NOMO-1 (cell line): ENCODE results near the gene MARK2.

Experiments used
- DNase-seq, 2 experiments: peaks; one replicate each; lab custom pipeline; 2025; ENCODE audit not compliant: unreplicated experiment in 2 of 2; lab: John Stamatoyannopoulos, UW

Gene MARK2

DNA sequence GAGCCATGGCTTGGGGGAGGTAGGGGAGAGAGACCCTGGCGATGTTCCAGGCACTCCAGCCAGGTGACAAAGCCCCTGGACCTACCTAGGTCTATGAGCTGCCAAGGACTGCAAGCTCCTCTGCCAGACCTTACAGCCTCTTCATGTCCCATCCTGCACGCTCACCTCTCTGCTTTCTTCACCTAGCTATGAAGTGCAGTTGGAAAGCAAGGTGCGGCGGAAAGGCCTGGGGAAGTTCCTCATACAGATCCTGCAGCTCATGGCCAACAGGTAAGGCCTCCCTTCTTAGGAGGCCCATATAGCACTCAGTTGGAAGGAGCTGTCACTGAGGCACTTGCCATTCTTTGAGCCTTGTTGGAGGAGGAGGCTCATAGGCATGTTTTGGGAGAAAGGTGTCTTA lies 113.7 kb downstream of the MARK2 start:
- DNase-seq, result no peak

DNA sequence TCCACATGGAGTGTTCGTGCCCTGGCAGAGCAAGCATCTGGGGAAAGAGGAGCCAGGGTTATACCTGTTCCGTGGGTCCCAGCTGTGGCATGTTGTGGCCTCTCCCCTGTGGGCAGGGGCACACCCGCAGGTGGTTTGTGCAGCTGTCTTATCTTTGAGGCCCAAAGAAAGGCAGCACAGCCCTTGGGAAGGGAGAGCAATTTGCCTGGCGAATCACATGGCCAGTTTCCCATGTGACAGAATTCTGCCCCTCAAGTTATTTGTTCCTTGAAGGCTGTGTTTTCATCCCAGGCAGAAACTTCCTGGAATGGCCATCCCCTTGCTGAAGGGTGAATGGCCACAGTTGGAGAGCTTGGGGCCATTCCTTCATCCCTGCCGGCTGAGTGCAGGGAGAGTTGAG lies 119.1 kb downstream of the MARK2 start:
- no peak for DNase-seq
